Measurements from ENCODE around the gene SAFB2.

GRCh38 chr19:5586300-5587070, 36.1 kb downstream of the SAFB2 start:
- TF ChIP-seq CTCF (IDR thresholded peaks at IDR 0.05) (no peak), POLR2A (IDR thresholded peaks at IDR 0.05) (no peak)
